ENCODE measurements around the gene TEX11.
"Not testable (repeated sequence)": the region's sequence is repeated elsewhere in the genome, so short reads cannot be mapped to it uniquely, and the experiment has no call there.

Gene TEX11

DNA sequence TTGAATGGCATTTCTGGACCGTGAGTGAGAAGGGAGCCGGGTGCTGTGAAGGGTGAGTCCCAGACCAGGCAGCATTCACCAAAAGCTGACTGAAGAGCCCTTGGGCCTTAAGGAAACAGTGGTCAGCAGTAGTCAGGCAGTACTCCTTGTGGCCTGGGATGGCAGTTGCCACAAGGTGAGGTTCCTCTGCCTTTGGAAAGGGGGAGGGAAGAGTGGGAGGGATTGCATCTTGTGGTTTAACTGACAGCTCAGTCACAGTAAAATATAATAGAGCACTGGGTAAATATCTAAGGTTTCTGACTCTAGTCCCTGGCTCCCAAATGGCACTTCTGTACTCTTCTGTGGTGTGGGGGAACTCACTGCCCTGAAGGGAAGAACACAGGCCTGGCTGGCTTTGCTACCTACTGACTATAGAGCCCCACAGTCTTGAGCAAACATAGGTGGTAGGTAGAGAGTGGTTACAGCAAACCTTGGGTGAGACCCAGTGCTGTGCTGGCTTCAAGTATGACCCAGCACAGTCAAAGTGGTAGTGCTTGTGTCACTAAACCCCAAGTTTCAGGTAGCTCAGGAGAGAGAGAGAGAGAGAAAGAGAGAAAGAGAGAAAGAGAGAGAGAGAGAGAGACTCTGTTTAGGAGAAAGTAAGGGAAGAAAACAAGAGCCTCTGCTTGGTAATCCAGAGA is 154.2 kb downstream of the TEX11 start:
- no peak for DNase-seq

DNA sequence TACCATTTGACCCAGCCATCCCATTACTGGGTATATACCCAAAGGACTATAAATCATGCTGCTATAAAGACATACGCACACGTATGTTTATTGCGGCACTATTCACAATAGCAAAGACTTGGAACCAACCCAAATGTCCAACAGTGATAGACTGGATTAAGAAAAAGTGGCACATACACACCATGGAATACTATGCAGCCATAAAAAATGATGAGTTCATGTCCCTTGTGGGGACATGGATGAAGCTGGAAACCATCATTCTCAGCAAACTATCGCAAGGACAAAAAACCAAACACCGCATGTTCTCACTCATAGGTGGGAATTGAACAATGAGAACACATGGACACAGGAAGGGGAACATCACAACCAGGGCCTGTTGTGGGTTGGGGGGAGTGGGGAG is 174.7 kb downstream of the TEX11 start:
- DNase-seq = not testable (repeated sequence)

DNA sequence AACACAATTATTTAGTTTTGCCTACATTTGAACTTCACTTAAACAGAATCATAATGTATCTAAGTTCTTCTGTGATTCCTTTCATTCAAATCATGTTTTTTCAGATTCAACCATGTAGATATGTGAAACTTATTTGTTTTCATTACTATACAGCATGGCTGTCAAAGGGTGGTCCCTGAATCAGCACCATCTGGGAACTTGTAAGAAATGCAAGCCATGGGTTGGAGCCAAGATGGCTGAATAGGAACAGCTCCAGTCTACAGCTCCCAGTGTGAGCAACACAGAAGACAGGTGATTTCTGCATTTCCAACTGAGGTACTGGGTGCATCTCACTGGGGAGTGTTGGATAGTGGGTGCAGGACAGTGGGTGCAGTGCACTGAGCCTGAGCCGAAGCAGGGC is 180.6 kb downstream of the TEX11 start:
- DNase-seq = not testable (repeated sequence)

GRCh38 chrX:70720721-70721120 is 187.8 kb downstream of the TEX11 start:
- DNase-seq = no peak

DNA sequence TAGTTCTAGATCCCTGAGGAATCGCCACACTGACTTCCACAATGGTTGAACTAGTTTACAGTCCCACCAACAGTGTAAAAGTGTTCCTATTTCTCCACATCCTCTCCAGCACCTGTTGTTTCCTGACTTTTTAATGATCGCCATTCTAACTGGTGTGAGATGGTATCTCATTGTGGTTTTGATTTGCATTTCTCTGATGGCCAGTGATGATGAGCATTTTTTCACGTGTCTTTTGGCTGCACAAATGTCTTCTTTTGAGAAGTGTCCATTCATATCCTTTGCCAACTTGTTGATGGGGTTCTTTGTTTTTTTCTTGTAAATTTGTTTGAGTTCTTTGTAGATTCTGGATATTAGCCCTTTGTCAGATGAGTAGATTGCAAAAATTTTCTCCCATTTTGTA is 197.2 kb downstream of the TEX11 start:
- DNase-seq = not testable (repeated sequence)

DNA sequence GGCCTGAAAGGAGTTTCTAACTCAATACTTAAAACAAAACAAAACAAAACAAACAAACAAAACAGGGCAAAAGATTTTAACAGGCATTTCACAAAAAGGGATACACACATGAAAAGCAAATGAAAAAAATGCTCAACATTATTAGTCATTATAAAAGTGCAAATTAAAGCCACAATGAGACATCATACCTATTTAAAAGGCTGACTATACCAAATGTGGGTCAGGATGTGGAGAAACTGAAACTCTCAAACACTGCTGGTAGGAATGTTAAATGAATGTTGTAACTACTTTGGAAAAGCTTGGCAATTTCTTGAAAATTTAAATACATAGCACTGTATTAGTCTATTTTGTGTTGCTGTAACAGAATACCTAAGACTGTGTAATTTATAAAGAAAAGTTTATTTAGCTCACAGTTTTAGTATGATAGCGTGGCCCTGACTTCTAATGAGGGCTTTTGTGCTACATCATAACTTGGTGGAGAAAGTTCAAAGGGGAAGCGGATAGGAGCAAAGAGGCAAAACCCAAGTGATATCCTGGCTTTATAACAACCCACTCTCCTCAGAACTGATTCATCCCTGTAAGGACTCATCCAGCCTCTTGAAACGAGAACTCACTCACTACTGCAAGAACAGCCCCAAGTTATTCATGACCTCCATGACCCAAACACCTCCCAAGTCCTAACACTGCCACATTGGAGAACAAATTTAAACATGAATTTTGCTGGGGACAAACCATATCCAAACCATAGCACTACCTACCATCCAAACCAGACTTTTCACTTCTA is 214.0 kb downstream of the TEX11 start:
- DNase-seq = no peak

DNA sequence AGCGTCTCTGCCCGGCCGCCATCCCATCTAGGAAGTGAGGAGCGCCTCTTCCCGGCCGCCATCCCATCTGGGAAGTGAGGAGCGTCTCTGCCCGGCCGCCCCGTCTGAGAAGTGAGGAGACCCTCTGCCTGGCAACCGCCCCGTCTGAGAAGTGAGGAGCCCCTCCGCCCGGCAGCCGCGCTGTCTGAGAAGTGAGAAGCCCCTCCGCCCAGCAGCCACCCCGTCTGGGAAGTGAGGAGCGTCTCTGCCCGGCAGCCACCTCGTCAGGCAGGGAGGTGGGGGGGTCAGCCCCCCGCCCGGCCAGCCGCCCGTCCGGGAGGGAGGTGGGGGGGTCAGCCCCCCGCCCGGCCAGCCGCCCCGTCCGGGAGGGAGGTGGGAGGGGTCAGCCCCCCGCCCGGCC is 229.1 kb downstream of the TEX11 start:
- DNase-seq = not testable (repeated sequence)

GRCh38 chrX:70675284-70675683 is 233.2 kb downstream of the TEX11 start:
- no peak for DNase-seq

- DNase-seq = no peak
Observed at GRCh38 chrX:70672326-70672725, 236.2 kb downstream of the TEX11 start.

DNA sequence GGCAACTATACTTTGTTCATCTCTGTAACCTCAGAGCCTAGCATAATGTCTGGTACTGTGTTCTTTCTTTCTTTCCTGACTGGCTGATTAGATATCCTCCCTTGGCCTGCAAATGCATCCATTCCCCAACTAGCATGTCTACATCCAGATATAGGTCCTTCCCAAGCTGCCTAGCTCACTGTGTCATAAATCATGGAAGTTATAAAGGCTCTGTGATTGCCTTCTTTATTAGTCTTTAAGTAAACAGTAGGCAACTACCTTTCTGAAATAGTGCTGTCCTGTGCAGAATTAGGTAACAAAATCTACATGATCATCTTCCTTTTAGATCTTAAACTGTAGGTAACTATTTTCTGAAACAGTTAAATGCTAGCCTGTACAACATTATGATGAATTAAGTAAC is 239.4 kb downstream of the TEX11 start:
- DNase-seq = no peak

- no peak for DNase-seq
Observed at GRCh38 chrX:70664726-70665125, 243.8 kb downstream of the TEX11 start.

GRCh38 chrX:70661124-70661523 is 247.4 kb downstream of the TEX11 start:
- peak; percentile 3 for DNase-seq

DNA sequence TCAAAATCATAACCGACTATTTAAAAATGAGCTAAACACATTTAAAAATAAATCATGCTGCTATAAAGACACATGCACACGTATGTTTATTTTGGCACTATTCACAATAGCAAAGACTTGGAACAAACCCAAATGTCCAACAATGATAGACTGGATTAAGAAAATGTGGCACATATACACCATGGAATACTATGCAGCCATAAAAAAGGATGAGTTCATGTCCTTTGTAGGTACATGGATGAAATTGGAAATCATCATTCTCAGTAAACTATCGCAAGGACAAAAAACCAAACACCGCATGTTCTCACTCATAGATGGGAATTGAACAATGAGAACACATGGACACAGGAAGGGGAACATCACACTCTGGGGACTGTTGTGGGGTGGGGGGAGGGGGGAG is 251.0 kb downstream of the TEX11 start:
- DNase-seq = not testable (repeated sequence)

GRCh38 chrX:70656304-70656703 is 252.2 kb downstream of the TEX11 start:
- DNase-seq = no peak

GRCh38 chrX:70647910-70648309 is 260.6 kb downstream of the TEX11 start:
- DNase-seq = not testable (repeated sequence)

- DNase-seq = no peak
Observed at GRCh38 chrX:70636218-70636617, 272.3 kb downstream of the TEX11 start.

DNA sequence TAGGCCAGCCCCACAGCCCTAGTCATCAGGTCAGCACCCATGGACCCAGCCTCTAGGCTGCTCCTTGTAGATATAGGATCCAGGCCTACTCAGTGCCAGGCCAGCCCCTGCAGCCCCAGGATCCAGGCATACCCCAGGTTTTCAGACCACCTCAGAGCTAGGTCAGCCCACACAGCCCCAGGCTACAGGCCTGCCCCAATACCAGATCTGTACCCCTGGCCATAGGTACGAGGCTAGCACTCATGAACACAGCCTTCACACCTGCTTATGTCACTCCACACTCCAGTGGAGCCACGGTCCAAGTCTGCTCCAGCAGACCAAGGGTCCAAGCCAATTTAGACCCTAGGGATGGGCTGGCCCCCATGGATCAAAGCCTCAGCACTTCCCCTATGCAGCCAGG is 272.8 kb downstream of the TEX11 start:
- DNase-seq = no peak

DNA sequence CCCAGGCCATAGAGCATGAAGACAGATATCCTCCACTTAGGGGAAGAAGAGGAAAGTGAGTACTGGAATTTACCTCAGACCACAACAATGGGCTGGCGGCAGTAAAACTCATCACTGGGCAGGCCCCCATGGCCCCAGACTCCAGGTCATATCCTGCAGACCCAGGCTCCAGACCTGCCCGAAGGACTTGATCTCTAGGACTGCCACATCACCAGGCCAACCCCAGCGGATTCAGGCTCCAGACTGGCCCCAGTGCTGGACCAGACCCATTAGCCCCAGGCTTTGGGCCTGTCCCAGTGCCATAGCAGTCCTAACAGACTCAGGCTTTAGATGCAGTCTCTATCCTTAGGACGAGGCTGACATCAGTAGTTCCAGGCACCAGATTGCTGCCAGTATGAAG is 273.3 kb downstream of the TEX11 start:
- DNase-seq = no peak

DNA sequence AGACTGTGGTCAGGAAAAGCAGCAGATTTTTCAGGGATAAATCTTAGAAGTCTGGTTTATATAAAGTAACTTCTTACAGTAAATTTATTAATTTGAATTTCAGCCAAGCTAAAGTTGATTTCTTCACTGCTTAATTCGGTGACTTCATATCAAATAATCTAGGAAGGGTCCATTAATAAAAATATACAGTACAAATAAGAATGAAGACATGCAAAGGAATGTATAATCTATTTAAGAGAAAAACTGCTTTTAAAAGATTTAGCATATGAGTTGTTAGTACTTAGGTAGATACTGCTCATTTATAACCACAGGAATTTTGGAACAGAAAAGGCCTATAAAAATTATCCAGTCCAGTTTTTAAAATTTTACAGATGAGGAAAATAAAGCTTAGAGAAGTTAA is 286.8 kb downstream of the TEX11 start:
- DNase-seq = no peak

GRCh38 chrX:70618467-70618866 is 290.0 kb downstream of the TEX11 start:
- DNase-seq = no peak

DNA sequence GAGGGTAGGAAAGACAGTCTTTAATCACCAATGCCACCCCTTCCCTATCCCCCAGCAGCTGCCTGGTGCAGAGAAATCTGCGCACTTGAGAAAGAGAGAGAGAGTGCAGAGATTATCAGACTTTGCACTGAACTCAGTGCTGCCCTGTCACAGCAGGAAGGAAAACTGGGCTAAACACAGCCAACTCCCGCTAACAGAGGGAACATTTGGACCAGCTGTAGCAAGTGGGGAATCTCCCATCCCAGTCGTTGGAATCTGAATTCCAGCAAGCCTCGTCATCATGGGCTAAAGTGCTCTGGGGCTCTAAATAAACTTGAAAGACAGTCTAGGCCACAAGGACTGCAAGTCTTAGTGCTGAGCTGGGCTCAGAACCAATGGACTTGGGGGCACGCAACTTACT is 295.2 kb downstream of the TEX11 start:
- DNase-seq = no peak

- DNase-seq = no peak
Observed at GRCh38 chrX:70605352-70605751, 303.2 kb downstream of the TEX11 start.

GRCh38 chrX:70592091-70592490 is 316.4 kb downstream of the TEX11 start:
- DNase-seq = no peak

GRCh38 chrX:70587158-70587557 is 321.4 kb downstream of the TEX11 start:
- not testable (repeated sequence) for DNase-seq

- no peak for DNase-seq
Observed at GRCh38 chrX:70577442-70577841, 331.1 kb downstream of the TEX11 start.
